Caco-2 (cell line): Measurements from ENCODE around the gene MSN. TPM values are rescaled to one million over a fixed set of nuclear protein-coding genes. Genes with fewer than 3 reads are reported as not detected.

Source experiments
- BruUV-seq: library from RNA; stranded (reverse); fragments of 400-500 nt; replicated peaks from 2 replicates; lab custom pipeline; 2021; lab: Mats Ljungman, UMichigan
- CTCF ChIA-PET: fragments of 300-600 bp; sonication (Branson Sonifier 250); formaldehyde crosslinking; loops from one replicate; lab custom pipeline; 2022; ENCODE audit warnings: antibody characterized with exemption; lab: Charles Lee
- POLR2A ChIA-PET: fragments of 300-600 bp; sonication (Branson Sonifier 250); formaldehyde crosslinking; loops from one replicate; lab custom pipeline; 2022; ENCODE audit warnings: antibody characterized with exemption; lab: Charles Lee
- DNase-seq, 2 experiments: peaks; one replicate each; pipeline versions ENCODE4 v3.0.0 to v3.0.0-alpha.2; 2020 to 2022
- H3K27me3 ChIP-seq: replicated peaks from 2 replicates; pipeline ENCODE4 v1.6.0; 2011; ENCODE audit warnings: low read length; ENCODE audit not compliant: control insufficient read depth, insufficient read depth
- H3K36me3 ChIP-seq: 2 replicates; pipeline ENCODE4 v1.5.1; 2011; ENCODE audit warnings: low read length; ENCODE audit not compliant: control insufficient read depth, insufficient read depth
- H3K4me1 ChIP-seq: fragments of 250-450 bp; sonication (Bioruptor Pico); 2 replicates; pipeline ENCODE4 v1.5.1; 2020; ENCODE audit warnings: mild to moderate bottlenecking
- H3K4me3 ChIP-seq: 2 replicates; pipeline ENCODE4 v1.5.1; 2011; ENCODE audit warnings: low read depth, mild to moderate bottlenecking, control low read depth, low read length
- H3K9me3 ChIP-seq: fragments of 250-450 bp; sonication (Bioruptor Pico); 2 replicates; pipeline ENCODE4 v1.5.1; 2020; ENCODE audit warnings: mild to moderate bottlenecking, moderate library complexity
- H3K27ac Mint-ChIP-seq: one replicate; pipeline ENCODE4 v1.8.0; 2022; ENCODE audit warnings: mixed read lengths; ENCODE audit not compliant: unreplicated experiment
- H3K27me3 Mint-ChIP-seq: one replicate; pipeline ENCODE4 v1.8.0; 2022; ENCODE audit warnings: mixed read lengths; ENCODE audit not compliant: insufficient read depth, unreplicated experiment
- H3K36me3 Mint-ChIP-seq: one replicate; pipeline ENCODE4 v1.8.0; 2022; ENCODE audit warnings: mild to moderate bottlenecking, mixed read lengths; ENCODE audit not compliant: insufficient read depth, unreplicated experiment
- H3K4me1 Mint-ChIP-seq: one replicate; pipeline ENCODE4 v1.8.0; 2022; ENCODE audit warnings: low read depth, mixed read lengths; ENCODE audit not compliant: unreplicated experiment
- H3K4me3 Mint-ChIP-seq: one replicate; pipeline ENCODE4 v1.8.0; 2022; ENCODE audit warnings: mild to moderate bottlenecking, moderate library complexity, mixed read lengths; ENCODE audit not compliant: unreplicated experiment
- H3K9me3 Mint-ChIP-seq: one replicate; pipeline ENCODE4 v1.8.0; 2022; ENCODE audit warnings: mixed read lengths; ENCODE audit not compliant: unreplicated experiment
- intact Hi-C: fragments of 100-400 bp; cut with micrococcal nuclease; formaldehyde crosslinking; loops from one replicate; pipeline ENCODE4 v1.10.0; 2022; ENCODE audit not compliant: unreplicated experiment
- total RNA-seq: library from RNA; stranded (reverse); gene quantifications from 2 replicates; pipeline ENCODE4 v1.2.3, GENCODE V29; 2022
- TF ChIP-seq, protein P1 (sequence below), 2 experiments: fragments of 200-600 bp in 1 of 2; IDR thresholded peaks; 1 replicate in 1 of 2; 2 replicates in 1 of 2; pipeline versions ENCODE4 v1.5.1 to v1.8.0; 2011 to 2022; ENCODE audit warnings: antibody characterized with exemption in 1 of 2, control low read depth in 1 of 2, inconsistent platforms in 1 of 2, low read depth in 1 of 2, low read length in 1 of 2, mild to moderate bottlenecking in 1 of 2, moderate library complexity in 1 of 2; ENCODE audit not compliant: insufficient read depth in 1 of 2, severe bottlenecking in 1 of 2, unreplicated experiment in 1 of 2

The MSN gene
- total RNA-seq, 1 experiment from 2014 or later: 0.07 TPM

GRCh38 chrX:65643531-65644052, 23.9 kb upstream of the MSN start:
- POLR2A ChIA-PET: no interaction called here
- H3K4me1 Mint-ChIP-seq: no peaks in the 10 kb centered on the region
- Histone ChIP-seq H3K4me1 (no peaks in the 10 kb centered on the region), H3K27me3 (no peaks in the 10 kb centered on the region), H3K36me3 (no peaks in the 10 kb centered on the region), H3K9me3 (no peaks in the 10 kb centered on the region), H3K4me3 (no peak overlapping the region)
- no peak overlapping the region for H3K4me3 Mint-ChIP-seq
- intact Hi-C loops: no loop called here
- no peaks in the 10 kb centered on the region for H3K27me3 Mint-ChIP-seq
- TF ChIP-seq, protein P1, sequence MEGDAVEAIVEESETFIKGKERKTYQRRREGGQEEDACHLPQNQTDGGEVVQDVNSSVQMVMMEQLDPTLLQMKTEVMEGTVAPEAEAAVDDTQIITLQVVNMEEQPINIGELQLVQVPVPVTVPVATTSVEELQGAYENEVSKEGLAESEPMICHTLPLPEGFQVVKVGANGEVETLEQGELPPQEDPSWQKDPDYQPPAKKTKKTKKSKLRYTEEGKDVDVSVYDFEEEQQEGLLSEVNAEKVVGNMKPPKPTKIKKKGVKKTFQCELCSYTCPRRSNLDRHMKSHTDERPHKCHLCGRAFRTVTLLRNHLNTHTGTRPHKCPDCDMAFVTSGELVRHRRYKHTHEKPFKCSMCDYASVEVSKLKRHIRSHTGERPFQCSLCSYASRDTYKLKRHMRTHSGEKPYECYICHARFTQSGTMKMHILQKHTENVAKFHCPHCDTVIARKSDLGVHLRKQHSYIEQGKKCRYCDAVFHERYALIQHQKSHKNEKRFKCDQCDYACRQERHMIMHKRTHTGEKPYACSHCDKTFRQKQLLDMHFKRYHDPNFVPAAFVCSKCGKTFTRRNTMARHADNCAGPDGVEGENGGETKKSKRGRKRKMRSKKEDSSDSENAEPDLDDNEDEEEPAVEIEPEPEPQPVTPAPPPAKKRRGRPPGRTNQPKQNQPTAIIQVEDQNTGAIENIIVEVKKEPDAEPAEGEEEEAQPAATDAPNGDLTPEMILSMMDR (IDR thresholded peaks at IDR 0.05; ENCODE audit: insufficient read depth in 1 of 2, low read depth in 1 of 2, low read length in 1 of 2, severe bottlenecking in 1 of 2, unreplicated experiment in 1 of 2): no peak
- no TSS peak for BruUV-seq
- CTCF ChIA-PET: no interaction called here
- H3K36me3 Mint-ChIP-seq: no peaks in the 10 kb centered on the region
- no peak overlapping the region for H3K27ac Mint-ChIP-seq
- no peak for DNase-seq
- no peaks in the 10 kb centered on the region for H3K9me3 Mint-ChIP-seq

DNA sequence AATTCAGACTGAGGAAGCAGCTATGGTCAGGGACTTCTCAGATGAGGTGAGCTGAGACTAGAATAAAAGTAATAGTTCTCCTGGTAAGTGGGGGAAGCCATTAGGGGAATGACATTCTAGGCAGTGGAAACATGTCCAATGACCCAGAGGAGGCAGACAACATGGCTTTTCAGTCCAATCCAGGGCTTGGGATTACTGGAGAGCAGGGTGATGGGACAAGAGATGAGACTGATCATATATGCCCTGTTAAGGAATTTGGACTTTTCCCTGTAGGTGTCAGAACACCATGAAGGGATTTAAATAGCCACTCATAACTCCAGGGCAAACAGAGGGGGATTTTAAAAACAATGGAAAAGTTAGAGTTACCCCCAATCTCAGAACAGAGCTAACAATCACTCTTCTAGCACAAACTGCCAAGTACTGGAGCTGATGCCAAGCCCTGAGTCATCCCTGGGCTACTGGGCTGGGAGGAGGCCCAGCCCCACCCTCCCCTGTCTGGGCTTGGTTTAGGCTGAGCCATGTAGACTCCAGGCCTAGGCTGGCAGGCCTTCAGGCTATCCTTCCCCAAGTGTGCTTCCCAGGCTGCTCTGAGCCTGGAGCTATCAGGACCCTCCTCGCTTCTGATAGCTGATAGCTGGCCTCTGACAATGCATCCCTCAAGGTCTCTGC, 22.7 kb upstream of the MSN start:
- Histone ChIP-seq H3K4me3 (no peak overlapping the region), H3K36me3 (no peaks in the 10 kb centered on the region), H3K9me3 (no peaks in the 10 kb centered on the region), H3K4me1 (no peaks in the 10 kb centered on the region), H3K27me3 (no peaks in the 10 kb centered on the region)
- CTCF ChIA-PET: no interaction called here
- H3K4me3 Mint-ChIP-seq: no peak overlapping the region
- H3K4me1 Mint-ChIP-seq: no peaks in the 10 kb centered on the region
- no peaks in the 10 kb centered on the region for H3K36me3 Mint-ChIP-seq
- no peaks in the 10 kb centered on the region for H3K27me3 Mint-ChIP-seq
- TF ChIP-seq, protein P1 (IDR thresholded peaks at IDR 0.05; ENCODE audit: insufficient read depth in 1 of 2, low read depth in 1 of 2, low read length in 1 of 2, severe bottlenecking in 1 of 2, unreplicated experiment in 1 of 2): no peak
- intact Hi-C loops: no loop called here
- no peaks in the 10 kb centered on the region for H3K9me3 Mint-ChIP-seq
- no TSS peak for BruUV-seq
- DNase-seq: no peak
- POLR2A ChIA-PET: no interaction called here
- no peak overlapping the region for H3K27ac Mint-ChIP-seq

- Mint-ChIP-seq H3K4me1 (no peaks in the 10 kb centered on the region), H3K4me3 (no peak overlapping the region), H3K36me3 (no peaks in the 10 kb centered on the region), H3K9me3 (no peaks in the 10 kb centered on the region), H3K27me3 (no peaks in the 10 kb centered on the region), H3K27ac (no peak overlapping the region)
- TF ChIP-seq, protein P1 (IDR thresholded peaks at IDR 0.05; ENCODE audit: insufficient read depth in 1 of 2, low read depth in 1 of 2, low read length in 1 of 2, severe bottlenecking in 1 of 2, unreplicated experiment in 1 of 2): no peak
- no peaks in the 10 kb centered on the region for H3K4me1 ChIP-seq
- BruUV-seq: no TSS peak
- no peaks in the 10 kb centered on the region for H3K9me3 ChIP-seq
- DNase-seq: no peak
- POLR2A ChIA-PET: no interaction called here
- H3K36me3 ChIP-seq: no peaks in the 10 kb centered on the region
- no peaks in the 10 kb centered on the region for H3K27me3 ChIP-seq
- intact Hi-C loops: no loop called here
- CTCF ChIA-PET: no interaction called here
- no peak overlapping the region for H3K4me3 ChIP-seq
Measured at GRCh38 chrX:65647801-65648200, 19.7 kb upstream of the MSN start.
